ENCODE measurements around the gene NPFFR1. TPM values are rescaled to one million over a fixed set of nuclear protein-coding genes. Genes with fewer than 3 reads are reported as not detected.

NPFFR1 gene
- total RNA-seq, 1 donor from 2014 or later, result not detected

DNA sequence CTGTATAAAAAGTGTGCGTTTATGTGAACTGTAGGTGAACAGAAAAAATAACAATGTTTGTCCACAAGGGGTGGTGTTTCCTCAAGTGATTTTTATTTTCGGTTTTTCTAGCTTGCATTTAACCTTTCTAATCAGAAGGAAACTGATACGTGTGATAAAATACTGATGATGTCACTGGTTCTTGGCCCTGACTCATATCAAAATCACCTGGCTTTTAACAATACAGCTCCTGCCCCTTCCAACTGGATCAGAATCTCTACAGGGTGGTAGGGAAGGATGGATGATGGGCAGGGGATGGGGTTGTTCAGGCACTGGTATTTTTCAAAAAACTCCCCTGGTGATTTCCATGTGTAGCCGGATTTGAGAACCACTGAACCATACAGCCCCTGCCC lies 10.9 kb downstream of the NPFFR1 start:
- peak; percentile 45 for TF ChIP-seq CTCF (IDR thresholded peaks at IDR 0.05)
- no peak for TF ChIP-seq EZH2 (IDR thresholded peaks at IDR 0.05)
- Histone ChIP-seq H3F3A (ENCODE audit: low read depth) (no peaks in the 10 kb centered on the region), H3K36me3 (no peaks in the 10 kb centered on the region), H2AFZ (replicated peaks) (no peak overlapping the region), H3K9me3 (ENCODE audit: low read depth) (no peaks in the 10 kb centered on the region), H3K4me1 (no peaks in the 10 kb centered on the region), H3K27me3 (no peaks in the 10 kb centered on the region), H3K9ac (no peak overlapping the region), H4K20me1 (ENCODE audit: low read depth) (no peaks in the 10 kb centered on the region), H3K27ac (no peak overlapping the region), H3K4me2 (no peak overlapping the region), H3K79me2 (ENCODE audit: low read depth) (no peaks in the 10 kb centered on the region), H3K4me3 (no peak overlapping the region)
- H3K4me1 Mint-ChIP-seq, result peaks cover 7% of the 10 kb centered on the region
- no peaks in the 10 kb centered on the region for H3K36me3 Mint-ChIP-seq
- peaks cover 8% of the 10 kb centered on the region for H3K27me3 Mint-ChIP-seq (ENCODE audit: insufficient read depth, low read depth)
- DNase-seq (ENCODE audit: low spot score), result no peak
- no peak overlapping the region for H3K27ac Mint-ChIP-seq
- H3K4me3 Mint-ChIP-seq, result no peak overlapping the region
- peaks cover 5% of the 10 kb centered on the region for H3K9me3 Mint-ChIP-seq

GRCh38 chr10:70271996-70272924 lies 11.5 kb downstream of the NPFFR1 start:
- TF ChIP-seq CTCF (IDR thresholded peaks at IDR 0.05), result no peak
- no peak for TF ChIP-seq EZH2phosphoT487 (IDR thresholded peaks at IDR 0.05)
- TF ChIP-seq EZH2 (IDR thresholded peaks at IDR 0.05), result no peak
- peaks cover 7% of the 10 kb centered on the region for H3K4me1 Mint-ChIP-seq
- Histone ChIP-seq H3K36me3 (no peaks in the 10 kb centered on the region), H3K9ac (no peak overlapping the region), H3K9me3 (ENCODE audit: low read depth) (no peaks in the 10 kb centered on the region), H4K20me1 (ENCODE audit: low read depth) (no peaks in the 10 kb centered on the region), H2AFZ (replicated peaks) (no peak overlapping the region), H3K4me3 (no peak overlapping the region), H3F3A (ENCODE audit: low read depth) (no peaks in the 10 kb centered on the region), H3K4me2 (no peak overlapping the region), H3K27me3 (no peaks in the 10 kb centered on the region), H3K79me2 (ENCODE audit: low read depth) (no peaks in the 10 kb centered on the region), H3K27ac (no peak overlapping the region), H3K4me1 (no peaks in the 10 kb centered on the region)
- peaks cover 8% of the 10 kb centered on the region for H3K27me3 Mint-ChIP-seq (ENCODE audit: insufficient read depth, low read depth)
- H3K9me3 Mint-ChIP-seq, result peaks cover 5% of the 10 kb centered on the region
- H3K4me3 Mint-ChIP-seq, result no peak overlapping the region
- no peak overlapping the region for H3K27ac Mint-ChIP-seq
- no peaks in the 10 kb centered on the region for H3K36me3 Mint-ChIP-seq
- DNase-seq (ENCODE audit: low spot score), result no peak

- Mint-ChIP-seq H3K9me3 (peaks cover 4% of the 10 kb centered on the region), H3K36me3 (no peaks in the 10 kb centered on the region), H3K4me3 (no peak overlapping the region), H3K27me3 (ENCODE audit: insufficient read depth, low read depth) (peaks cover 8% of the 10 kb centered on the region), H3K27ac (no peak overlapping the region), H3K4me1 (peaks cover 7% of the 10 kb centered on the region)
- Histone ChIP-seq H2AFZ (replicated peaks) (no peak overlapping the region), H3K79me2 (ENCODE audit: low read depth) (no peaks in the 10 kb centered on the region), H3K27ac (no peak overlapping the region), H4K20me1 (ENCODE audit: low read depth) (no peaks in the 10 kb centered on the region), H3K4me2 (no peak overlapping the region), H3K4me3 (no peak overlapping the region), H3K27me3 (no peaks in the 10 kb centered on the region), H3K9ac (no peak overlapping the region), H3K9me3 (ENCODE audit: low read depth) (no peaks in the 10 kb centered on the region), H3K4me1 (no peaks in the 10 kb centered on the region), H3K36me3 (no peaks in the 10 kb centered on the region), H3F3A (ENCODE audit: low read depth) (no peaks in the 10 kb centered on the region)
- no peak for DNase-seq (ENCODE audit: low spot score)
- TF ChIP-seq CTCF (IDR thresholded peaks at IDR 0.05) (no peak), EZH2 (IDR thresholded peaks at IDR 0.05) (no peak), EZH2phosphoT487 (IDR thresholded peaks at IDR 0.05) (no peak)
Observed at GRCh38 chr10:70270952-70271351, 12.9 kb downstream of the NPFFR1 start.

Measured in neural progenitor cell (in vitro differentiated cells).